ENCODE data around the gene POLR2E. TPM values are rescaled to one million over a fixed set of nuclear protein-coding genes. Genes with fewer than 3 reads are reported as not detected.

Gene POLR2E
- total and polyA plus RNA-seq, 10 of the 15 experiments (the other 5 are each of a cell fraction or from before 2014, with no cell fraction given), result 4.0 to 487 (median 200) TPM

GRCh38 chr19:1106841-1107660 lies 11.9 kb upstream of the POLR2E start:
- WGBS (ENCODE audit: insufficient coverage, insufficient replicate concordance, low lambda C conversion rate, missing lambda C conversion rate), result 38% methylated on average over 17 of the region's 17 CpGs
- Histone ChIP-seq H4K20me1 (ENCODE audit: control insufficient read depth, insufficient read depth) (no peaks in the 10 kb centered on the region; the same call in 1 of the 2 replicates), H3K4me2 (ENCODE audit: control insufficient read depth, insufficient read depth) (no peak overlapping the region), H3K27me3 (replicated peaks in 1 of 2; ENCODE audit: control insufficient read depth in 2 of 2, insufficient read depth in 2 of 2, low read length in 1 of 2) (no peaks in the 10 kb centered on the region), H3K9me3 (replicated peaks; ENCODE audit: control insufficient read depth, insufficient read depth, low read length) (no peaks in the 10 kb centered on the region), H3K4me1 (ENCODE audit: control insufficient read depth, insufficient read depth, low read length) (peaks cover 18% of the 10 kb centered on the region), H3K9ac (ENCODE audit: control insufficient read depth, insufficient read depth, low read length) (no peak overlapping the region), H3K79me2 (ENCODE audit: control insufficient read depth, insufficient read depth, low read length) (peaks cover 9% of the 10 kb centered on the region), H3K36me3 (ENCODE audit: control insufficient read depth in 2 of 2, insufficient read depth in 2 of 2, low read length in 1 of 2) (peaks cover 0 to 15% of the 10 kb centered on the region in 2 experiments; a peak in 2 of 4 replicates), H2AFZ (ENCODE audit: control insufficient read depth, low read depth, low read length) (no peak overlapping the region), H3K27ac (ENCODE audit: control insufficient read depth, insufficient read depth) (no peak overlapping the region), H3K4me3 (no peak overlapping the region)
- FAIRE-seq (no peak), DNase-seq (ENCODE audit: low read depth, low spot score) (no peak), ATAC-seq (peak; percentile 9)
- RAD21 ChIA-PET (ENCODE audit: unreplicated experiment), result interaction anchor here (1.3 kb wide), 1 partner anchor 12 kb away, joined by 3 read pairs; no protein-coding TSS in a partner anchor
- SMC1A ChIA-PET (ENCODE audit: uncharacterized antibody, unreplicated experiment), result no interaction called here
- intact Hi-C loops (cut with micrococcal nuclease; ENCODE audit: unreplicated experiment) (no loop called here), in situ Hi-C loops (cut with MboI) (loop anchor here (5.0 kb wide), 1 partner anchor 95 kb away; no protein-coding TSS in a partner anchor)
- TF ChIP-seq EZH2 (IDR thresholded peaks at IDR 0.05; ENCODE audit: borderline replicate concordance, control insufficient read depth, low read depth, low read length), result no peak
- no peak for TF ChIP-seq ZSCAN29 (IDR thresholded peaks at IDR 0.05)
- no peak for TF ChIP-seq IRF3 (IDR thresholded peaks at IDR 0.05)
- TF ChIP-seq BACH1 (IDR thresholded peaks at IDR 0.05; ENCODE audit: borderline replicate concordance), result 0 out of 2 replicates have a peak, but pooled peaks have one; percentile 10
- peak; percentile 16; the same call in 1 of the 2 replicates for TF ChIP-seq SPI1 (IDR thresholded peaks at IDR 0.05; ENCODE audit: borderline replicate concordance, insufficient read depth, low read depth, low read length)
- TF ChIP-seq CTCF (IDR thresholded peaks at IDR 0.05 in 2 of 3, conservative IDR thresholded peaks at IDR 0.05 in 1 of 3; ENCODE audit: control insufficient read depth in 2 of 3, extremely low read depth in 1 of 3, insufficient read depth in 1 of 3, low read depth in 3 of 3, low read length in 3 of 3), result peak in 2 of 3 experiments; percentile 26 to 33; a peak in 3 of 6 replicates
- peak; percentile 11; the same call in 1 of the 2 replicates for TF ChIP-seq SMC3 (IDR thresholded peaks at IDR 0.05; ENCODE audit: borderline replicate concordance, low read length)
- peak; percentile 71; the same call in 1 of the 2 replicates for TF ChIP-seq POLR2A (IDR thresholded peaks at IDR 0.05; ENCODE audit: low read depth, low read length)
- TF ChIP-seq USF1 (IDR thresholded peaks at IDR 0.05; ENCODE audit: borderline replicate concordance, extremely low read length, insufficient read depth, low read depth, low read length), result no peak
- 0 out of 2 replicates have a peak, but pooled peaks have one; percentile 36 for TF ChIP-seq HDGF (IDR thresholded peaks at IDR 0.05)
- POLR2A ChIA-PET, result no interaction called here
- BruUV-seq (replicated peaks), result no TSS peak
- CTCF ChIA-PET, result interaction anchor here (1.5 kb wide), 1 partner anchor 87 kb away, joined by 6 read pairs; no protein-coding TSS in a partner anchor

Data from GM12878 (cell line).